ENCODE data around the gene PITPNB. TPM values are rescaled to one million over a fixed set of nuclear protein-coding genes. Genes with fewer than 3 reads are reported as not detected.

PITPNB gene
- total RNA-seq, 2 donors from 2014 or later: 83.4 to 105 TPM

- no peak for DNase-seq (ENCODE audit: low spot score in 2 of 2)
- Mint-ChIP-seq H3K36me3 (peaks cover 0 to 16% of the 10 kb centered on the region in 2 donors), H3K9me3 (no peaks in the 10 kb centered on the region), H3K27ac (no peak overlapping the region)
- no peak for ATAC-seq
Measured at GRCh38 chr22:27874185-27874584, 44.9 kb downstream of the PITPNB start.

DNA sequence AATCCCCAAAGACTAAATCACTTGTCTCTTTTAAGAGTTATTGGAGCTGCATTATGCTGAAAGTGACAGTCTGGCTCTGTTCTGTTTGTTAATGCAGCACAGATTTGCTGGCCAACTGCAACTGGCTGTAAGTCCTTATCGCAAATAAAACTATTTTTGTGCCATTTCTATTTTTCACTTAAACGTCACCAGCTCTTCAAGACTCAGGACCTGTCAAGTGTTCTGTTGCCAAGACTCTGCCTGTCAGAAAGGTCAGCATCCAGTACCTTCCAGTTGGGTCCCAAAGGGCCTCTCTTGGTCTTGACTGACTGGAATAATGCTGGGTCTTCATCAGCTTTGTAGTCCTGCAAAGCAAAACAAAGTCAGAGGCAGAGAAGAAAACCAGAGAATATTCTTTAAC, 45.6 kb downstream of the PITPNB start:
- no peaks in the 10 kb centered on the region for H3K9me3 Mint-ChIP-seq
- DNase-seq (ENCODE audit: low spot score in 2 of 2) (no peak), ATAC-seq (no peak)
- H3K36me3 Mint-ChIP-seq: peaks cover 0 to 16% of the 10 kb centered on the region in 2 donors
- no peak overlapping the region for H3K27ac Mint-ChIP-seq

DNA sequence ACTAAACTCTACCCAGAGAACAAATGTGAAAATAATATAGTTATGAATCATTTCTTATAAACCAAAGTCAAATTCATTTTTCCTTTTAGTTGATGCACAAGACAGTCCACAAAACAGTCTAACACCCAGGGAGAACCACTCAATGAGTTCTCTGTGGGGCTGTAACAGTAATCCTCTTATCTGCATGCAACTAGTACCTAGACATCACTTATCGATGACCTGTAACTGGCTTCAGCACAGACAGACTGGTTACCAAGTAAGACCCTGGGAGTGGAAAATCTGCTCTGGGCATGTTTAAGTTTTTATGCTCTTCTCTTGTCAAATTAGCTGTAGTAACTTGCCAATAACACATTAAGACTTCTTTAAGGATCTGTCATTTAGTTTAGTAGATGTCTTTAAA, 46.6 kb downstream of the PITPNB start:
- no peak for DNase-seq (ENCODE audit: low spot score in 2 of 2)
- no peak for ATAC-seq
- Mint-ChIP-seq H3K36me3 (peaks cover 0 to 16% of the 10 kb centered on the region in 2 donors), H3K27ac (no peak overlapping the region), H3K9me3 (no peaks in the 10 kb centered on the region)

DNA sequence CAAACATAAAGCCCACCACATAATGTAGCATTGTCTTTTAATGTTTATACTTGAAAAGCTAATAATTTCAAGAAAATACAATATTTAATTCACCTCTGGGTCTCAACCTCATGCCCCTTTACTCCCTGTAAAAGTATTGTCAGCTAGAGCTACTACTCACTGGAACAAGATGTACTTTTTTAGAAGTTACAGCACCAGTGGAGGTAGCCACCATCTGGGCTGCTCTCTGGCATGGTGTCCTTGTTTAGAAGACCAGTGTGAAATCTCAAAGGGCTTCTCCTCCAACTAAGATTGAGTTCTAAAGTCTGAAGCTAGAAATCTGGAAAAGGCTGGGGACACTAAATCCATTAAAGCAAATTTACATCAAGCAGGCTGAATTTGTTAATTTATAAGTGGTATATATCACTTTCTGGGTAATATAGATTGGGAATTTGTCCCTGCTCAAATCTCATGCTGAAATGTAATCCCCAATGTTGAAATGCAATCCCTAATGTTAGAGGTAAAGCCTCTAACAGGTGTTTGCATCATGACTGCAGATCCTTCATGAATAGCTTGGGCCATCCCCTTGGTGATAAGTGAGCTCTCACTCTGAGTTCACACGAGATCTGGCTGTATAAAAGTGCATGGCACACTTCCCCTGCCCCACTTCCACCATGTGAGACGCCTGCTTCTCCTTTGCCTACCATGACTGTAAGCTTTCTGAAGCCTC, 47.6 kb downstream of the PITPNB start:
- ATAC-seq: no peak
- Mint-ChIP-seq H3K36me3 (peaks cover 0 to 17% of the 10 kb centered on the region in 2 donors), H3K9me3 (no peaks in the 10 kb centered on the region), H3K27ac (peak overlapping the region in 1 of 2 donors; percentile 66)
- no peak for DNase-seq (ENCODE audit: low spot score in 2 of 2)

DNA sequence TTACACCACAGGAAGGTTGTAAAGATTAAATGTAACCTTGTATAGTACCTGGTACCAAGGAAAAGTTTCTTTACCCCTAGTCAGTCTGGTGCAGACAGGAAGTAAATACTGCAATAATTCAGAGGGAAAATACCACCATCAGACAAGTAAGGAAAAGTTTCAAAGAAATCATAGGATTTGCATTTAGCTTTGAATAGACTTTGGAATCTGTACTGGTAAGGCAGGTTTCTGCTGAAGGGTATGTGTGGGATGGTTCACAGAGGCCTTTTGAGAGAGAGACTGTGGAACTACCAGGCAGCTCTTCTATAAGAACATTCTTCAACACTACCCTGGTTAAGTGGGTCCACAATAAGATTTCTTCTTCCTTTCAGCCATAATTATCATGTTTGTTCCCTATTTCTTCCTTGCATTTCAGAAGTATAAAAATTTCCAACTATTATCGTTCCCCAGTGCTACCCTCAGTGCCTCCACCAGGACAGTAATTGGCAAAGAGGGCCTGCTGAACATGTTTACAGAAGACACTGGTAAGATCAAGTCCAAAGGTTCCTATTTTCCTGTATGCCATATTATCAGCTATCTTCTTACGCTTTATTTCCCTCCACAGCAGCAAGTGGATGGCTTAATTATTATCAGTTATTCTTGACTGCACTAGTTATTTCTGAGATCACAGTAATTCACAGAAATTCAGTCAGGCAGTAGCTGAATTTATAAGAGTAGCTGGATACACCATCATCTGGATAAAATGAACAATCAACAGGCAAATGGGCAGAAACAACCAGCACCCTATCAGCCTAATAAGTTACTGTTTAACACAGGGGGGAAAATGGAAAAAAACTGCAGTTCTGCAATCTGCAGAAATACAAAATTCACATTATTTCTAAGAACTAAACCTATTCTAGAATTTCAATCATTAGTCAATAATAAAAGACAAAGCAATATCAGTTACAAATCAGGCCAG, 48.5 kb downstream of the PITPNB start:
- Mint-ChIP-seq H3K9me3 (no peaks in the 10 kb centered on the region), H3K36me3 (peaks cover 0 to 26% of the 10 kb centered on the region in 2 donors), H3K27ac (no peak overlapping the region)
- ATAC-seq (no peak), DNase-seq (ENCODE audit: low spot score in 2 of 2) (no peak)

- Mint-ChIP-seq H3K27ac (peak overlapping the region; percentile 47 to 57), H3K36me3 (peaks cover 0 to 23% of the 10 kb centered on the region in 2 donors), H3K9me3 (no peaks in the 10 kb centered on the region)
- DNase-seq (ENCODE audit: low spot score in 2 of 2) (no peak), ATAC-seq (no peak)
Measured at GRCh38 chr22:27868732-27869282, 50.2 kb downstream of the PITPNB start.

GRCh38 chr22:27867953-27868731, 50.9 kb downstream of the PITPNB start:
- peak; percentile 55 to 61 for ATAC-seq
- Mint-ChIP-seq H3K27ac (peak overlapping the region; percentile 47 to 63), H3K9me3 (no peaks in the 10 kb centered on the region), H3K36me3 (peaks cover 0 to 19% of the 10 kb centered on the region in 2 donors)
- DNase-seq (ENCODE audit: low spot score in 2 of 2): no peak

GRCh38 chr22:27867085-27867952, 51.7 kb downstream of the PITPNB start:
- Mint-ChIP-seq H3K27ac (peak overlapping the region; percentile 57 to 66), H3K36me3 (peaks cover 0 to 19% of the 10 kb centered on the region in 2 donors), H3K9me3 (no peaks in the 10 kb centered on the region)
- DNase-seq (ENCODE audit: low spot score in 2 of 2): no peak
- ATAC-seq: peak; percentile 39 to 83

- DNase-seq (ENCODE audit: low spot score in 2 of 2): no peak
- Mint-ChIP-seq H3K9me3 (no peaks in the 10 kb centered on the region), H3K27ac (peak overlapping the region; percentile 57 to 66), H3K36me3 (peaks cover 0 to 14% of the 10 kb centered on the region in 2 donors)
- no peak for ATAC-seq
Measured at GRCh38 chr22:27866135-27867084, 52.6 kb downstream of the PITPNB start.

- peaks cover 0 to 13% of the 10 kb centered on the region in 2 donors for H3K36me3 Mint-ChIP-seq
- peak overlapping the region in 1 of 2 donors; percentile 46 for H3K27ac Mint-ChIP-seq
- no peaks in the 10 kb centered on the region for H3K9me3 Mint-ChIP-seq
- DNase-seq (ENCODE audit: low spot score in 2 of 2) (no peak), ATAC-seq (no peak)
Measured at GRCh38 chr22:27865496-27865895, 53.6 kb downstream of the PITPNB start.

DNA sequence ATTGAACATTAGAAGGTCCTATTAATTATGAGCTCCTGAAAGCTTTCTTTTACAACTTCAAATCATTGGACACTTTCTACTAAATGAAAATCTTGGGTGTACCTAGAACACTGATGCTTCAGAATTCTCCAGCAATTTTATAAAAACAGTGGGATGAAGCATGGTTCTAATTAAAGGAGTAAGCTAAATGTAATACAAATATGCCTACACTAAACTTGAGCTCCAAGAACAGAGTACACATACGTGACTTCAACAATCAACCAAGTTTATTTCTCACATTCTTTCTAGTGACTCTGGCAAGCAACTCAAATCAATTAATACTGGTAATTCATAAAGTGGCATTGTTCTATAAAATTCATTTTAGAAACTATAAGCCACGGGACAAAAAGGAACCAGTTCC, 55.5 kb downstream of the PITPNB start:
- ATAC-seq (no peak), DNase-seq (ENCODE audit: low spot score in 2 of 2) (no peak)
- Mint-ChIP-seq H3K9me3 (no peaks in the 10 kb centered on the region), H3K36me3 (peaks cover under 1 to 19% of the 10 kb centered on the region in 2 donors), H3K27ac (no peak overlapping the region)

- Mint-ChIP-seq H3K9me3 (no peaks in the 10 kb centered on the region), H3K36me3 (peaks cover 6 to 25% of the 10 kb centered on the region in 2 donors), H3K27ac (no peak overlapping the region)
- ATAC-seq (no peak), DNase-seq (ENCODE audit: low spot score in 2 of 2) (no peak)
Measured at GRCh38 chr22:27863001-27863400, 56.1 kb downstream of the PITPNB start.

- no peak for DNase-seq (ENCODE audit: low spot score in 2 of 2)
- H3K27ac Mint-ChIP-seq: no peak overlapping the region
- ATAC-seq: no peak
- H3K36me3 Mint-ChIP-seq: peaks cover 13 to 20% of the 10 kb centered on the region in 2 donors
- no peaks in the 10 kb centered on the region for H3K9me3 Mint-ChIP-seq
Measured at GRCh38 chr22:27859336-27859735, 59.7 kb downstream of the PITPNB start.

- DNase-seq (ENCODE audit: low spot score in 2 of 2) (no peak), ATAC-seq (no peak)
- no peaks in the 10 kb centered on the region for H3K9me3 Mint-ChIP-seq
- peaks cover 13 to 25% of the 10 kb centered on the region in 2 donors for H3K36me3 Mint-ChIP-seq
- peak overlapping the region in 1 of 2 donors; percentile 37 for H3K27ac Mint-ChIP-seq
Measured at GRCh38 chr22:27858626-27859025, 60.4 kb downstream of the PITPNB start.

All from activated naive CD4-positive, alpha-beta T cell treated with anti-CD3 and anti-CD28 coated beads, Interleukin-2, amount 50 U/mL, for 72 hours (primary cell).